GM23248 (cell line): Measurements from ENCODE around the gene ZNF865.

ENCODE experiments used
- EZH2 ChIP-seq: fragments of 200-600 bp; sonication (generic); IDR thresholded peaks from 2 replicates; pipeline ENCODE4 v1.6.1; 2018; ENCODE audit warnings: antibody characterized with exemption, mild to moderate bottlenecking; ENCODE audit not compliant: insufficient read depth, poor library complexity, severe bottlenecking
- EZH2phosphoT487 ChIP-seq: fragments of 200-600 bp; sonication (generic); IDR thresholded peaks from 2 replicates; pipeline ENCODE4 v1.6.1; 2018; ENCODE audit warnings: antibody characterized with exemption, moderate library complexity, mild to moderate bottlenecking, low read depth; ENCODE audit not compliant: insufficient read depth

DNA sequence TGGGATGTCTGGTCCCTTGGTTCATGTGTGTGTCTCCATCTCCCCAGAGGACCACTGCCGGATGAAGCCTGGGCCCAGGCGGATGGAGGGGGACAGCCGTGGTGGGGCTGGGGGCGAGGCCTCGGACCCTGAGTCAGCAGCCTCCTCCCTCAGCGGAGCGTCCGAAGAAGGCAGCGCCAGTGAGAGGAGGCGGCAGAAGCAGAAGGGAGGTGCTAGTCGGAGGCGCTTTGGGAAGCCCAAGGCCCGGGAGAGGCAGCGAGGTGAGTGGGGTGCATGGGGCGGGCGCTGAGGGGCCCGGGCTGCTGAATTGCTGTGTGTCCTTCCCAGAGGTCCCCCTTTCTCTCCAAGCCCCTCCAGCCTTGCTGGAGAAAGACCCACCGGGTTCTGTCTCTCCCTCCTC, 45.8 kb downstream of the ZNF865 start:
- TF ChIP-seq EZH2 (no peak), EZH2phosphoT487 (no peak)
